Epithelial cell of umbilical artery (primary cell): ENCODE measurements around the gene SLC8A1. TPM values are rescaled to one million over a fixed set of nuclear protein-coding genes. Genes with fewer than 3 reads are reported as not detected.

Experiments
- total RNA-seq: library from RNA; depleted of rRNA; stranded (reverse); fragments of >200 nt; gene quantifications from 2 replicates; pipeline ENCODE4 v1.2.3, GENCODE V29; 2014

The SLC8A1 gene
- 5.2 and 18.2 TPM in 2 replicates for total RNA-seq

DNA sequence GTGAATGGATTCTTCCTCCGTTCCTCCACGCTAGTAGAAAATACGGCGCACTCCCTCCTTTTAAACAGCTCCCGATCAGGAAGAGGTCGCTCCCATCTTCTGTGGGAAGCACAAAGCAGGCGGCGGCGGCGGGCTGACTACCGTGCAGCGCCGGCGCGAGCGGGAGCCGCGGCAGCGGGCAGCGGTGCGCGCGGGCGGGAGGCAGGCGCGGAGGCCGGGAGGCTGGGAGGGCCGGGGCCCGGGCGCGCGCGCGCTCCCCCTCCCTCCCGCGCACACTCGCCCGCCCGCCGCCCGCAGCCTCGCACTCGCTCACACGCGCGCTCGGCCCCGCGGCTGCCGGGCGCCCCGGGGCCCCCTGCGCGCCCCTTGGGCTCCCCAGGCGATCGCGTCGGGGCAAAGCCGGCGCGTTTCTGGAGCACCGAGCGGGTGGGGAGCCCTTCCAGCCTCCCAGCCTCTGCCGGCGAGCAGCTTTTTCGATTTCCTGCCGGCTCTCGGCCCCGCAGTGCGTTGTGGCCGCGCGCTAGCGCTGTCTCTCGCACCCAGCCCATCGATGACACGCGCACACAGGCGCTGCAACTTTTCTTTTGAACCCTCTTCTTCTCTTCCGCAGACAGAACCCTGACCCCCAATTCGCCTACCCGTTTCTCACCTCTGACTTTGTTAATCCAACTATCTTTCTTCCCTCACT lies at the start of gene SLC8A1:
SLC8A1 (minus strand) TSS at position 173 of the 688 bp plus-strand sequence.

